Ovary (tissue), 9 donors: ENCODE measurements around the gene CA6. TPM values are rescaled to one million over a fixed set of nuclear protein-coding genes. Genes with fewer than 3 reads are reported as not detected.

Experiments used
- DNase-seq, 5 donors: peaks; one replicate each; pipeline ENCODE4 v3.0.0-alpha.2; 2019 to 2020
- H3K27ac ChIP-seq, 2 donors: fragments of 200-600 bp; one replicate each; pipeline versions ENCODE4 v1.5.1 to v1.8.0; 2019 to 2022
- H3K27me3 ChIP-seq: fragments of 200-600 bp; one replicate; pipeline ENCODE4 v1.8.0; 2022
- H3K36me3 ChIP-seq: fragments of 200-600 bp; sonication (generic); one replicate; pipeline ENCODE4 v1.5.1; 2019
- H3K4me1 ChIP-seq: one replicate; pipeline ENCODE4 v1.8.1; 2013; ENCODE audit warnings: mild to moderate bottlenecking, moderate library complexity; ENCODE audit not compliant: insufficient read depth
- H3K4me3 ChIP-seq: fragments of 200-600 bp; sonication (generic); one replicate; pipeline ENCODE4 v1.5.1; 2017
- H3K9me3 ChIP-seq, 2 donors: fragments of 200-600 bp in 1 of 2; sonication (generic) in 1 of 2; one replicate each; pipeline versions ENCODE4 v1.5.1 to v1.8.1; 2013 to 2019; ENCODE audit warnings: mild to moderate bottlenecking in 1 of 2, moderate library complexity in 1 of 2
- EP300 ChIP-seq: sonication (generic); formaldehyde crosslinking; IDR thresholded peaks from one replicate; pipeline ENCODE4 v1.6.1; 2017; ENCODE audit warnings: antibody characterized with exemption
- POLR2A ChIP-seq: fragments of 450-650 bp; IDR thresholded peaks from one replicate; pipeline ENCODE4 v1.6.1; 2017; ENCODE audit warnings: antibody characterized with exemption, mild to moderate bottlenecking, moderate library complexity
- WGBS, 3 donors: extraction: QIAGEN DNeasy Blood & Tissue Kit in 1 of 3; methylation state at CpG; one replicate each; pipeline versions ENCODE4 v1.1.5 to v1.1.7; 2013 to 2017; 5-methylcytosine and 5-hydroxymethylcytosine counted together
- intact Hi-C, 4 donors: fragments of 100-400 bp; cut with DNase I; formaldehyde crosslinking; loops; one replicate each; pipeline versions ENCODE4 v1.11.0 to v1.15.1; 2022 to 2023
- polyA plus RNA-seq, 2 donors: library from polyadenylated mRNA; stranded (reverse); fragments of 200-250 nt in 1 of 2; fragments of 350-450 nt in 1 of 2; fragmentation: Illumina TruSeq in 1 of 2; extraction: RNeasy Lipid Tissue Mini Kit (QIAGEN cat#74804) in 1 of 2; gene quantifications; one replicate each; pipeline ENCODE4 v1.2.3, GENCODE V29; 2013 to 2014
- total RNA-seq, 7 donors: library from RNA; depleted of rRNA in 2 of 7; stranded (reverse); fragments of >200 nt in 2 of 7; fragmentation: NEBNext Ultra II Directional in 3 of 7; extraction: Animal tissue kit (Norgen Biotek cat#: 25700) in 3 of 7; gene quantifications; one replicate each; pipeline versions ENCODE4 v1.1.0 to v1.2.4, GENCODE V29; 2016 to 2023
- TF ChIP-seq, protein P1 (sequence below), 3 donors: fragments of 450-650 bp in 2 of 3; fragments of 200-600 bp in 1 of 3; IDR thresholded peaks; one replicate each; pipeline versions ENCODE4 v1.5.1 to v1.8.0; 2016 to 2022; ENCODE audit warnings: antibody characterized with exemption in 3 of 3, mild to moderate bottlenecking in 1 of 3
- donor health status: DM: no; HTN: no; CAD: no; lungs with moderate emphysema.
- donor health status: DM: no; HTN: no; CAD: no.
- donor health status: Bipolar disorder and iron deficiency.
- donor health status: DM: yes; HTN: yes; CAD: no.
- donor health status: DM: no; HTN: no; CAD: no.
- donor health status: DM: yes; HTN: yes; CAD: no.

CA6 gene
- total and polyA plus RNA-seq, 9 donors = not detected

DNA sequence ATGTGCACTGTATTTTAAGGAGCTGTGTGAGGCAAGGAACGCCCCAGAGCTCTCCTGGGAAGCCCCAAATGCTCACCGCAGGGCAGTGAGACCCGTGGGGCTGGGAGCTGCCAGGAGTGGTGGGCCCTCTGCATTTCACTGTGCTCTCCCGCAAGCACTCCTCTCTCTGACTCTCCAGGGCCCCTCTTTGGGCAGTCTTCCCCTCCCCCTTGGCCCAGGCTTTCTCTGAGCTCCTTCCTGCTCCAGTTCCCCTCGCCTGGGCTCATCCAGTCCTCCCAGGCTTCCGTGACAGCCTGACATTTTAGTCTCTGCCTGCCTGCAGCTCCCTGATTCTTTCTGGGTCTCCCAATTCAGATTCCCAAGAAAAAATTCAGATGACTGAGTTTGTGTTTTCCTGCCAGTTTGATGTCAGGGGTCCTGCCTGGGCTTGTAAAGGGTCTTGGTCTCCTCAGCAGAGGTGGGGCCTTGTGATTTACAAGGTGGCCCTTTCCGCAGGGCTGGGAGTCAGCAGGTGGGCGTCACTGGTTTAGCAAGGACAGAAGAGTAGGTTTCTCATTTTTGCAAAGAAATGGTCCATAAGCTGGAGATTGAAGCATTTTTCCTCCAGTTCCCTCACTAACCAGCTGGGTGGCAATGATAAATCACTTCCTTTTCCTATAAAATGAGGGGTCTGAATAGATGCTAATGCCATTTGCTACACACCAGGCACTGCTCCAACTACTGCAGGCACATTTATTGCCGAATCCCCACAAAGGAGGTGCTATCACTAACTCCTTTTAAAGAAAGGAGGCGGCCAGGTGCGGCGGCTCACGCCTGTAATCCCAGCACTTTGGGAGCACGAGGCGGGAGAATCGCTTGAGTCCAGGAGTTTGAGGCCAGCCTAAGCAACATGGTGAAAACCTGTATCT lies 1.9 kb upstream of the CA6 start:
- H3K36me3 ChIP-seq = no peaks in the 10 kb centered on the region
- no peak overlapping the region for H3K4me3 ChIP-seq
- no peaks in the 10 kb centered on the region for H3K4me1 ChIP-seq
- 70 to 71% (median 71%) methylated on average over 16 of the region's 16 CpGs for WGBS, 3 donors
- no peaks in the 10 kb centered on the region for H3K27me3 ChIP-seq
- H3K27ac ChIP-seq = no peak overlapping the region
- DNase-seq = no peak
- intact Hi-C loops = no loop called here
- TF ChIP-seq EP300 (no peak), POLR2A (no peak)
- TF ChIP-seq, protein P1, sequence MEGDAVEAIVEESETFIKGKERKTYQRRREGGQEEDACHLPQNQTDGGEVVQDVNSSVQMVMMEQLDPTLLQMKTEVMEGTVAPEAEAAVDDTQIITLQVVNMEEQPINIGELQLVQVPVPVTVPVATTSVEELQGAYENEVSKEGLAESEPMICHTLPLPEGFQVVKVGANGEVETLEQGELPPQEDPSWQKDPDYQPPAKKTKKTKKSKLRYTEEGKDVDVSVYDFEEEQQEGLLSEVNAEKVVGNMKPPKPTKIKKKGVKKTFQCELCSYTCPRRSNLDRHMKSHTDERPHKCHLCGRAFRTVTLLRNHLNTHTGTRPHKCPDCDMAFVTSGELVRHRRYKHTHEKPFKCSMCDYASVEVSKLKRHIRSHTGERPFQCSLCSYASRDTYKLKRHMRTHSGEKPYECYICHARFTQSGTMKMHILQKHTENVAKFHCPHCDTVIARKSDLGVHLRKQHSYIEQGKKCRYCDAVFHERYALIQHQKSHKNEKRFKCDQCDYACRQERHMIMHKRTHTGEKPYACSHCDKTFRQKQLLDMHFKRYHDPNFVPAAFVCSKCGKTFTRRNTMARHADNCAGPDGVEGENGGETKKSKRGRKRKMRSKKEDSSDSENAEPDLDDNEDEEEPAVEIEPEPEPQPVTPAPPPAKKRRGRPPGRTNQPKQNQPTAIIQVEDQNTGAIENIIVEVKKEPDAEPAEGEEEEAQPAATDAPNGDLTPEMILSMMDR (IDR thresholded peaks at IDR 0.05) = no peak
- no peaks in the 10 kb centered on the region for H3K9me3 ChIP-seq

DNA sequence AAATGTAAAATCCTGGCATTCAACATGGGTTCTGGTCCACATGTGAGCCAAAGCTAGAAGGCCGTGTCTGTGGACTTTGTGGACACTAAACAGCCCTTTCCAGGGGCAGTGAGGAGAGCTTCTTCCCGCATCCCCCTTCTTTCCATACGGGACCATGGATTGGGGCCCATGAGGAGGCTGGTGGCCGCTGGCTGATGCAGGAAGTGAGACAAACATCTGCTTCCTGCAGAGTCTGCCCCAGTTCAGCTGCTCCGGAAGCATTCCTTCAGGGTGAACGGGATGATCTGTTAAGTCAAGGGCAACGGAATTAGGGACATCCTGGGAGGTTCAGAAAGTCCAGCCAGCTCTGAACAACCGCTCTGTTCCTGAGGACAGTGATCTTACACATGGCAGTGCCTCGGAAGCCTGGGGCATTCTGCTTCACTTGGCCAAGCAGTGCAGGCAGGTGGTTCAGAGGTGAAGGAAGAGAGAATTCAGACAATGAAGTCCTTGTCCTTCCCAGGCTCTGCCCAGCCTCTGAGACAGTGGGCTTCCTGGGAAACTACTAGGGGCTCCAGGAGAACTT lies 1.5 kb downstream of the CA6 start:
- intact Hi-C loops = no loop called here
- no peak for TF ChIP-seq EP300
- TF ChIP-seq POLR2A = no peak
- TF ChIP-seq, protein P1 (IDR thresholded peaks at IDR 0.05) = no peak
- H3K36me3 ChIP-seq = no peaks in the 10 kb centered on the region
- no peaks in the 10 kb centered on the region for H3K9me3 ChIP-seq
- no peak overlapping the region for H3K27ac ChIP-seq
- no peak overlapping the region for H3K4me3 ChIP-seq
- DNase-seq = no peak
- no peaks in the 10 kb centered on the region for H3K27me3 ChIP-seq
- H3K4me1 ChIP-seq = no peaks in the 10 kb centered on the region
- WGBS, 3 donors = 57 to 77% (median 65%) methylated on average over 9 of the region's 9 CpGs

DNA sequence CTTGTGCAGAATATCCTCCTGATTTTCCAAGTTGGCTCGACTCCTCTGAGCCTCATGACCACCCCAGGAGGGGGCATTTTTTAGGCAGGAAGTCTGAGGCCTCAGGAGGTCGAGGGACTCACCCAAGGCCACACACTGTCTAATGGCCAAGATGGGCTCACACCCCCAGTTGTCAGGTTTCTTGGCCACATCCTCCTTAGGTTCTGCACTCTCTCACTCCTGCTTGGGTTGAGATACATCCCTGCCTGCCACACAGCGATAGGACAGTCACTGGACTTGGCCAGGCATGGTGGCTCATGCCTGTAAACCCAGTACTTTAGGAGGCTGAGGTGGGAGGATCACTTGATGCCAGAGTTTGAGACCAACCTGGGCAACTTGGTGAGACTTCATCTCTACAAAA lies 4.6 kb downstream of the CA6 start:
- Histone ChIP-seq H3K4me3 (no peak overlapping the region), H3K27ac (no peak overlapping the region), H3K4me1 (no peaks in the 10 kb centered on the region), H3K36me3 (no peaks in the 10 kb centered on the region), H3K9me3 (no peaks in the 10 kb centered on the region), H3K27me3 (no peaks in the 10 kb centered on the region)
- 48 to 78% (median 59%) methylated on average over 3 of the region's 3 CpGs for WGBS, 3 donors
- intact Hi-C loops = no loop called here
- TF ChIP-seq EP300 (no peak), POLR2A (no peak)
- DNase-seq = no peak

DNA sequence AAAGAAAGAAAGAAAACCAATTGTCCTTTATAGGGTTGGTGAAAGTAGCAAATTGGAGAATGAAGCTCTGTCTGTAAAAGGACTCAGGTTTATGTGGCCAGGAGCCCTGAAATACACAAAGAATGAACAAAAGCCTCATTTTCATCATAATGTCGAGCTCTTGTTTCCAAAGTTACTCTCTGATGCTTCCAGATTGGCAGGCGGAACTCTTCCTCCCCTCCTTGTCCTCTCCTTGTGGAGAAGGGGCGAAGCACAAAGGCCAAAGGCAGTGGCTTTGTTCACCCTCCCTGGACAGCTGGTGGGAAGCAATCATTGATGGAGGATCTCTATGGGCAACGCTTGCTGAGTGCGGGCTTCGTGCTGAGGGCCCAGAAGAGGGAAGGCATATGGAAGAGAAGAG lies 5.6 kb downstream of the CA6 start:
- 78 to 87% (median 83%) methylated on average over 6 of the region's 6 CpGs for WGBS, 3 donors
- intact Hi-C loops = no loop called here
- no peaks in the 10 kb centered on the region for H3K36me3 ChIP-seq

More for the DNA sequence above, 5.6 kb downstream of the CA6 start:
- no peaks in the 10 kb centered on the region for H3K4me1 ChIP-seq
- no peak overlapping the region for H3K27ac ChIP-seq
- no peak overlapping the region for H3K4me3 ChIP-seq
- H3K27me3 ChIP-seq = no peaks in the 10 kb centered on the region
- TF ChIP-seq POLR2A (no peak), EP300 (no peak)
- TF ChIP-seq, protein P1 (IDR thresholded peaks at IDR 0.05) = no peak
- DNase-seq = no peak
- no peaks in the 10 kb centered on the region for H3K9me3 ChIP-seq
